ENCODE data around the gene FZD4.
"Not testable (repeated sequence)": the region's sequence is repeated elsewhere in the genome, so short reads cannot be mapped to it uniquely, and the experiment has no call there.

FZD4 gene

DNA sequence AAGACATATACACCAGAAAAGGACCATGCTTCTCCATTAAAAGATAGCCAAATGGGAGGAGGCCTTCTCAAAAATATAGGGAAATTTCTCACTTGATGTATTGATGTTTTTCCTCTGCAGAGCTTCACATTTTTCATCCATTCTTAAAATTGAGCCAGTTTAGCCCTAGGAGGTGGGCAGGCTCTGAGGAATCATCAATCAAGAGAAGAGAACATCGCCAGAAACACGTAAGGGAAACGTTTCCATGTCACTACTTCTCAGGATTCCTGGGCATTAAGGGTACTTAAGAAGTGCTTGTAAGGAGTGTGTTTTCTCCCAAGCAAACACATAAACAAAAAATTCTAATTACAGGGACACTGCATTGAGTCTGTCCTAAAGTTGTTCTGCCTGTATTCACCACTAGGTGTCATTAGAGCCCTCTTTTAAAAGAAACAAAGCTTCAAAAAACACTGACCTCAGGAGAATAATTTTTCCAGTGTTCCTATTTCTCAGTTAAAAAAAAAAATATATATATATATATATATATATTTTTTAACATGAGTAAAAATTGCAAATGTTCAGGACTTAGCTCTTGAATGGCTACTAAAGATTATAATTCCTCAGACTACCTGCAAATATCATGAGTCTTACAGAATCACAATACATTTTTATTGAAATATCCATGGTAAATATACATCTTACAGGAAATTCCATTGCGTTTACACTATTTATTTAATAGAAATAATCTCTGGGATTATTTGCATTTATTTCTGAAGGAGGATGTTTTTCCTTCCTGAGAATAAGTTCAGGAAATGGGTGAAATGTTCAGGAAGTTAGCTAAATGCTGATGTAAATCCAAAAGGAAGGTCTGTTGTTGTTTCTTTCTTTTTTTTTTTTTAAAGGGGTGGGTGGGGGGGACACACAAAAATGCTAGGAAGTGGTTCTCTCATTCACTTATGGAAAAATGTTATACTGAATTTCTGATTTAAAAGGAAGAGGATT, 16.0 kb downstream of the FZD4 start:
- H3K36me3 ChIP-seq (ENCODE audit: control insufficient read depth, insufficient read depth, low read length): no peaks in the 10 kb centered on the region
- H3K27me3 ChIP-seq (replicated peaks; ENCODE audit: control insufficient read depth, insufficient read depth, low read length): no peaks in the 10 kb centered on the region; the same call in 1 of the 2 replicates
- H3K4me3 ChIP-seq (replicated peaks; ENCODE audit: low read depth, low read length): no peak overlapping the region
- no peak for DNase-seq (ENCODE audit: extremely low read depth, insufficient read length)
- TF ChIP-seq, protein P1, sequence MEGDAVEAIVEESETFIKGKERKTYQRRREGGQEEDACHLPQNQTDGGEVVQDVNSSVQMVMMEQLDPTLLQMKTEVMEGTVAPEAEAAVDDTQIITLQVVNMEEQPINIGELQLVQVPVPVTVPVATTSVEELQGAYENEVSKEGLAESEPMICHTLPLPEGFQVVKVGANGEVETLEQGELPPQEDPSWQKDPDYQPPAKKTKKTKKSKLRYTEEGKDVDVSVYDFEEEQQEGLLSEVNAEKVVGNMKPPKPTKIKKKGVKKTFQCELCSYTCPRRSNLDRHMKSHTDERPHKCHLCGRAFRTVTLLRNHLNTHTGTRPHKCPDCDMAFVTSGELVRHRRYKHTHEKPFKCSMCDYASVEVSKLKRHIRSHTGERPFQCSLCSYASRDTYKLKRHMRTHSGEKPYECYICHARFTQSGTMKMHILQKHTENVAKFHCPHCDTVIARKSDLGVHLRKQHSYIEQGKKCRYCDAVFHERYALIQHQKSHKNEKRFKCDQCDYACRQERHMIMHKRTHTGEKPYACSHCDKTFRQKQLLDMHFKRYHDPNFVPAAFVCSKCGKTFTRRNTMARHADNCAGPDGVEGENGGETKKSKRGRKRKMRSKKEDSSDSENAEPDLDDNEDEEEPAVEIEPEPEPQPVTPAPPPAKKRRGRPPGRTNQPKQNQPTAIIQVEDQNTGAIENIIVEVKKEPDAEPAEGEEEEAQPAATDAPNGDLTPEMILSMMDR (IDR thresholded peaks at IDR 0.05; ENCODE audit: insufficient read depth, low read length, poor library complexity, severe bottlenecking): peak; percentile 63

GRCh38 chr11:86938203-86938899, 16.8 kb downstream of the FZD4 start:
- H3K36me3 ChIP-seq (ENCODE audit: control insufficient read depth, insufficient read depth, low read length): no peaks in the 10 kb centered on the region
- no peaks in the 10 kb centered on the region; the same call in 1 of the 2 replicates for H3K27me3 ChIP-seq (replicated peaks; ENCODE audit: control insufficient read depth, insufficient read depth, low read length)
- H3K4me3 ChIP-seq (replicated peaks; ENCODE audit: low read depth, low read length): no peak overlapping the region
- TF ChIP-seq, protein P1 (IDR thresholded peaks at IDR 0.05; ENCODE audit: insufficient read depth, low read length, poor library complexity, severe bottlenecking): no peak
- no peak for DNase-seq (ENCODE audit: extremely low read depth, insufficient read length)

DNA sequence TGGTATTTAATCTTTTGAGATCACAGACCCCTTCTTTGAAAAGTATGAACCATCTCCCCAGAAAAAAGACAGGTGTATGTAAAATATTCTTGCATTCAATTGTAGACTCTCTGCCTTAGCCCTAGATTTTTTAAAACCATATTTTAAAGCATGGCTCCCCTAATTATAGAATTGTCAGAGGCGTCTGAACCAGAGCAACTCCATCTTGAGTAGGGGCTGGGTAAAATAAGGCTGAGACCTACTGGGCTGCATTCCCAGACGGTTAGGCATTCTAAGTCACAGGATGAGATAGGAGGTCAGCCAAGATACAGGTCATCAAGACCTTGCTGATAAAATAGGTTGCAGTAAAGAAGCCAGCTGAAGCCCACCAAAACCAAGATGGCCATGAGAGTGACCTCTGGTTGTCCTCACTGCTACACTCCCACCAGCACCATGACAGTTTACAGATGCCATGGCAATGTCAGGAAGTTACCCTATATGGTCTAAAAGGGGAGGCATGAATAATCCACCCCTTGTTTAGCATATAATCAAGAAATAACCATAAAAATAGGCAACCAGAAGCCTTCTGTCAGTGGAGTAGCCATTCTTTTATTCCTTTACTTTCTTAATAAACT, 17.9 kb downstream of the FZD4 start:
- H3K36me3 ChIP-seq (ENCODE audit: control insufficient read depth, insufficient read depth, low read length); H3K4me3 ChIP-seq (replicated peaks; ENCODE audit: low read depth, low read length); DNase-seq (ENCODE audit: extremely low read depth, insufficient read length); H3K27me3 ChIP-seq (replicated peaks; ENCODE audit: control insufficient read depth, insufficient read depth, low read length): not testable (repeated sequence)

DNA sequence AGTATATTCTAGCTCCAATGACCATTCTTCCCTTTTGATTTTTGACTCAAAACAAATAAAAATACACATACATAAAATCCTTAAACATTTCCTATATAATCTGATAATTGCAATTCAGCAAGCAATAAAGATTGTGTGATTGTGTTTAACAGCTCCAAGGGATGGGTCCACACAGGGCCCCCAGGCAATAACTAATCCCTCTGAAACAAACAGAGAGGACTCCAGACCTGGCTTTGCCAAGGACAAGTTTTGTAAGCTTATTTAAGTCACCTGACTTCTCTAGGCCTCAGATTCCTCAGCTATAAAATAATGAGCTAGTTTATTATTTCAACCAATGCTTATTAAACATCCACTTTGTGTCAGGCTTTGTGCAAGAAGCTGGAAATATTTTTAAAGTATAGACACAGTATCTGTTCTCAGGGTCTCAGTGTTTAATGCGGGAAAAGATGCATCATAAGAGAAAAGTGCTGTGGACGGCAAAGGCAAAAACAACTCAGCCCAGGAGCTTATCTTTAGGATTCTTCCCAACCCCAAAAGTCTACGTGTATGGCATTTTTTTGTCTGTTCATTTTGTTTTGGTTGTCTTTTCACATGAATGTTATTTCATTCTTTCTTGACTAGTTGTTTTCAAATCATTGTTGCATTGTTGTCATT, 20.1 kb downstream of the FZD4 start:
- Histone ChIP-seq H3K4me3 (replicated peaks; ENCODE audit: low read depth, low read length) (no peak overlapping the region), H3K27me3 (replicated peaks; ENCODE audit: control insufficient read depth, insufficient read depth, low read length) (no peaks in the 10 kb centered on the region), H3K36me3 (ENCODE audit: control insufficient read depth, insufficient read depth, low read length) (no peaks in the 10 kb centered on the region)
- TF ChIP-seq, protein P1 (IDR thresholded peaks at IDR 0.05; ENCODE audit: insufficient read depth, low read length, poor library complexity, severe bottlenecking): no peak
- DNase-seq (ENCODE audit: extremely low read depth, insufficient read length): no peak

GRCh38 chr11:86934582-86934900, 20.7 kb downstream of the FZD4 start:
- H3K4me3 ChIP-seq (replicated peaks; ENCODE audit: low read depth, low read length): no peak overlapping the region
- no peak for DNase-seq (ENCODE audit: extremely low read depth, insufficient read length)
- TF ChIP-seq, protein P1 (IDR thresholded peaks at IDR 0.05; ENCODE audit: insufficient read depth, low read length, poor library complexity, severe bottlenecking): no peak
- no peaks in the 10 kb centered on the region for H3K36me3 ChIP-seq (ENCODE audit: control insufficient read depth, insufficient read depth, low read length)
- no peaks in the 10 kb centered on the region for H3K27me3 ChIP-seq (replicated peaks; ENCODE audit: control insufficient read depth, insufficient read depth, low read length)

Data from GM06990 (cell line).